ENCODE results near the gene FEM1B.
A peak's percentile ranks its signal among the peaks of the same experiment; 100 is the strongest.

The FEM1B gene

GRCh38 chr15:68304589-68305337 is 27.2 kb downstream of the FEM1B start:
- in situ Hi-C loops (cut with HindIII; ENCODE audit: low sequenced_read_pairs) = no loop called here
- TF ChIP-seq, protein P1, sequence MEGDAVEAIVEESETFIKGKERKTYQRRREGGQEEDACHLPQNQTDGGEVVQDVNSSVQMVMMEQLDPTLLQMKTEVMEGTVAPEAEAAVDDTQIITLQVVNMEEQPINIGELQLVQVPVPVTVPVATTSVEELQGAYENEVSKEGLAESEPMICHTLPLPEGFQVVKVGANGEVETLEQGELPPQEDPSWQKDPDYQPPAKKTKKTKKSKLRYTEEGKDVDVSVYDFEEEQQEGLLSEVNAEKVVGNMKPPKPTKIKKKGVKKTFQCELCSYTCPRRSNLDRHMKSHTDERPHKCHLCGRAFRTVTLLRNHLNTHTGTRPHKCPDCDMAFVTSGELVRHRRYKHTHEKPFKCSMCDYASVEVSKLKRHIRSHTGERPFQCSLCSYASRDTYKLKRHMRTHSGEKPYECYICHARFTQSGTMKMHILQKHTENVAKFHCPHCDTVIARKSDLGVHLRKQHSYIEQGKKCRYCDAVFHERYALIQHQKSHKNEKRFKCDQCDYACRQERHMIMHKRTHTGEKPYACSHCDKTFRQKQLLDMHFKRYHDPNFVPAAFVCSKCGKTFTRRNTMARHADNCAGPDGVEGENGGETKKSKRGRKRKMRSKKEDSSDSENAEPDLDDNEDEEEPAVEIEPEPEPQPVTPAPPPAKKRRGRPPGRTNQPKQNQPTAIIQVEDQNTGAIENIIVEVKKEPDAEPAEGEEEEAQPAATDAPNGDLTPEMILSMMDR (IDR thresholded peaks at IDR 0.05; ENCODE audit: low read depth, low read length) = no peak
- no peak for DNase-seq (ENCODE audit: low read depth, low spot score)
- no peak overlapping the region for H3K4me3 ChIP-seq (ENCODE audit: low read depth, low read length)

DNA sequence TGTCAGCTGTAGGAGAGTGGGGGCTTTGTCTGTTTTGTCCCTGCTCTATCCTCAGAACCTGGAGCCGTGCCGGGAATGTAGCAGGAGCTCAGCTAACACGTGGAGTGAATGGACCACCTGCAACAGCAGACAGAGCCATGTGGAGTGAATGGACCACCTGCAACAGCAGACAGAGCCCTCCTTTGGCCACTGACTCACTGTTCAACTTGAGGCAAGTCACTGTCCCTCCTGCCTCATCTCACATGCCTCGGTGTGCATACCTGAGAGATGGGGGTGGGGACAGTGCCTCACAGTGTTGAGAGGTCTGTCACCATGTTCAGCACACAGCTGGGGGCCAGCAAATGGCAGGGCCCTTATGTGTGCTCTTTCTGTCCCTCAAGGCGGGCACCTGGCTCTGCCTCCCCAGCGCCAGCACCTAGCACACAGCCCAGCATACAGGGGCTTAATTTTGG is 27.9 kb downstream of the FEM1B start:
- in situ Hi-C loops (cut with HindIII; ENCODE audit: low sequenced_read_pairs) = no loop called here
- TF ChIP-seq, protein P1 (IDR thresholded peaks at IDR 0.05; ENCODE audit: low read depth, low read length) = no peak
- H3K4me3 ChIP-seq (ENCODE audit: low read depth, low read length) = no peak overlapping the region
- no peak for DNase-seq (ENCODE audit: low read depth, low spot score)

DNA sequence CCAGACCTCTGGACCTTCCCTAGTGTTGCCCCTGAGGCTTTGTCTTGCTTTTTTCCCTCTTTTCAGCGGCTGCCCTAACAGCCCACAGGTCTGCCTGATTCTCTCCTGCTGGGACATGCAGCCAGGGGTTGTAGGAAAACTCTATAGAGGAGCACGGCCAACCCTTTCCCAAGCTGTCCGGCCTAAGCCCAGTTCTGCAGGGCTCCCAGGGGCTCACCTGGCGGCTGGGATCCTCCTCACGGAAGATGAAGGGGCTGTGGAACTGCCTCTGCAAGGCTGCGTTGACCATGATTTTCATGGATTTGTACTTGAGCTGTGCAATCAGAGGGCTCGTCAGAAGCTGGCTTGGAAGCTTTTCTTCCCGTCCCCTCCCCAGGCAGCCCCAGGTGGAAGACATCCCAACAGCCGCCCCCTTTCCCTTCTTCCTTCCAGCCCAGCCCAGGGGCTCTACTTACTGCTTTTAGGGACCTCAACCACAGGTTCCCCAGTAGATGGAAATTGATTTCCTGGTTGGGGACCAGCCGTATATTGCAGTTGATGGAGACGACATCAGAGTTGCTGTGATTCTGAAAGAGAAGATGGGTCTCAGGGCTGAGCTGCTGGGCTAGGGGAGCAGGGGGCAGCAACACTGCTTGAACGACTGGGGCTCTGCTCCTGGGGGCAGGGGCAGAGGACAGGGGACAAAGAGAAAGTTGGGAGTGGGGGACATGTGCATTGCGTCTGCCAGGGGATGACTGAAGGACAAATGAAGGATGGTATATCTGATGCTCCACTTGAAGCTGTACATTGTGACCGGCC is 29.8 kb downstream of the FEM1B start:
- no peak overlapping the region for H3K4me3 ChIP-seq (ENCODE audit: low read depth, low read length)
- TF ChIP-seq, protein P1 (IDR thresholded peaks at IDR 0.05; ENCODE audit: low read depth, low read length) = no peak
- in situ Hi-C loops (cut with HindIII; ENCODE audit: low sequenced_read_pairs) = no loop called here
- no peak for DNase-seq (ENCODE audit: low read depth, low spot score)

DNA sequence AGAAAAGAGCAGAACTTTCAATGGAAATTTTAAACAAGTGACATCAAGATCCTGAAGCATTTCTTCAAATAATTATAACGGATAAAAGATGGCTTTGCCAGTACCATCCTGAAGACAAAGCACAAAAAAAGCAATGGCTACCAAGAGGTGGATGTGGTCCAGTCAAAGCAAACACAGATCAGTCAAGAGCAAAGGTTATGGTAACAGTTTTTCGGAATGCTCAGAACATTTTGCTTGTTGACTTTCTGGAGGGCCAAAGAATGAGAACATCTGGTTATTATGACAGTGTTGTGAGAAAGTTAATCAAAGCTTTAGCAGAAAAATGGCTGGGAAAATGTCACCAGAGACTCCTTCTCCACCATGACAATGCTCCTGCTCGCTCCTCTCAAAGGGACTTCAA is 31.5 kb downstream of the FEM1B start:
- peak; percentile 72 for DNase-seq (ENCODE audit: low read depth, low spot score)
- TF ChIP-seq, protein P1 (IDR thresholded peaks at IDR 0.05; ENCODE audit: low read depth, low read length) = no peak
- in situ Hi-C loops (cut with HindIII; ENCODE audit: low sequenced_read_pairs) = no loop called here
- H3K4me3 ChIP-seq (ENCODE audit: low read depth, low read length) = no peak overlapping the region

GRCh38 chr15:68310178-68310803 is 32.7 kb downstream of the FEM1B start:
- no peak overlapping the region for H3K4me3 ChIP-seq (ENCODE audit: low read depth, low read length)
- in situ Hi-C loops (cut with HindIII; ENCODE audit: low sequenced_read_pairs) = no loop called here
- TF ChIP-seq, protein P1 (IDR thresholded peaks at IDR 0.05; ENCODE audit: low read depth, low read length) = no peak
- DNase-seq (ENCODE audit: low read depth, low spot score) = no peak

DNA sequence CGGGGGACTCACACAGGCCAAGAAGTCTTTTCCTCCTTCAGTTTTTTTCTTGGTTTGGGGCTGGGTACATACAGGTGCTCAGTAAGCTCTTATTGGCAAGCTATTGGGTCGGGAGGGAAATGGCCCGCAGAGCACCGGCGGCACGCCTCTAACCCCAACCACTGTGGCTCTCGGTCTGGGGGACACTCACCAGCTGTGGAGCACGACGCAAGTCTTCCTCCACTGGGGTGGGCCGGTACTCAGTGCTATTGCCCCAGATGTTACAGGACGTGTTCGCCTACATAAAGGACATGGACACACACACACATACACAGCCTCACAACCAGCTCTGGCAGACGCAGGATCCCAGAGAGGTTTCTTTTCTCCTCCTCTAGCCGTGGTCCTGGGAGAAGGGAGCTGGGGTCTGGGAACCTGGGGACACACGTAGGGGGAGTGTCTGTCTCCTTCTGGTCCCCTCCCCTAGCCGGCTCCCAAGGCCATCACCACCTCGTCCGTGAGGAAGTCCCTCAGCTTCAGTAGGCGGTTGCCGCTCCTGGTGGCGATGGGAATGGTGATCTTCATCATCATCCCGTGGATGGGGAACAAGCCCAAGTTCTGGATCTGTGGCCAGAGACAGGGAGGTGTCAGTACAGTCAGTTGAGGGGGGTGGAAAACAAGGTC is 33.4 kb downstream of the FEM1B start:
- H3K4me3 ChIP-seq (ENCODE audit: low read depth, low read length) = no peak overlapping the region
- in situ Hi-C loops (cut with HindIII; ENCODE audit: low sequenced_read_pairs) = no loop called here
- DNase-seq (ENCODE audit: low read depth, low spot score) = no peak
- TF ChIP-seq, protein P1 (IDR thresholded peaks at IDR 0.05; ENCODE audit: low read depth, low read length) = no peak

Data from astrocyte of the spinal cord (primary cell).